Neural cell (in vitro differentiated cells): Measurements from ENCODE around the gene C19orf73. TPM values are rescaled to one million over a fixed set of nuclear protein-coding genes. Genes with fewer than 3 reads are reported as not detected.

Source experiments
- H2AFZ ChIP-seq: fragments of 200-600, 300-800 bp; sonication (generic), shearing (Covaris generic); 2 replicates; pipeline ENCODE4 v1.6.0; 2014; ENCODE audit warnings: low read depth, mild to moderate bottlenecking, antibody characterized with exemption, low read length, moderate library complexity
- H3F3A ChIP-seq: fragments of 200-600 bp; shearing (Covaris generic); 2 replicates; pipeline ENCODE4 v1.6.1; 2016; ENCODE audit warnings: mild to moderate bottlenecking, moderate library complexity, mixed read lengths, antibody characterized with exemption, low read length; ENCODE audit not compliant: insufficient read depth, poor library complexity, severe bottlenecking
- H3K27ac ChIP-seq: fragments of 200-600, 300-800 bp; sonication (generic), shearing (Covaris generic); 2 replicates; pipeline ENCODE4 v1.5.1; 2014; ENCODE audit warnings: mild to moderate bottlenecking, low read length, moderate library complexity
- H3K27me3 ChIP-seq: fragments of 300-800, 200-600 bp; sonication (generic), shearing (Covaris generic); 2 replicates; pipeline ENCODE4 v1.6.0; 2014; ENCODE audit warnings: mild to moderate bottlenecking, low read depth, low read length, moderate library complexity; ENCODE audit not compliant: insufficient read depth
- H3K36me3 ChIP-seq: fragments of 300-800, 200-600 bp; sonication (generic), shearing (Covaris generic); 2 replicates; pipeline ENCODE4 v1.5.1; 2014; ENCODE audit warnings: mild to moderate bottlenecking, antibody characterized with exemption, low read length, moderate library complexity; ENCODE audit not compliant: insufficient read depth
- H3K4me2 ChIP-seq: fragments of 300-800, 200-600 bp; sonication (generic), shearing (Covaris generic); 2 replicates; pipeline ENCODE4 v1.6.0; 2014; ENCODE audit warnings: mild to moderate bottlenecking, low read length
- H3K4me3 ChIP-seq: fragments of 300-800, 200-600 bp; sonication (generic), shearing (Covaris generic); 2 replicates; pipeline ENCODE4 v1.5.1; 2014; ENCODE audit warnings: mild to moderate bottlenecking, low read length, moderate library complexity
- H3K79me2 ChIP-seq: fragments of 200-600 bp; shearing (Covaris generic); replicated peaks from 2 replicates; pipeline ENCODE4 v1.6.0; 2014; ENCODE audit warnings: mild to moderate bottlenecking, low read length, moderate library complexity; ENCODE audit not compliant: insufficient read depth
- H3K9ac ChIP-seq: fragments of 300-800, 200-600 bp; sonication (generic), shearing (Covaris generic); 2 replicates; pipeline ENCODE4 v1.6.1; 2016; ENCODE audit warnings: mild to moderate bottlenecking, low read length, mixed read lengths
- H3K9me2 ChIP-seq: fragments of 200-600 bp; shearing (Covaris generic); 2 replicates; pipeline ENCODE4 v1.6.1; 2016; ENCODE audit warnings: mild to moderate bottlenecking, low read length, mixed read lengths; ENCODE audit not compliant: insufficient read depth
- H3K9me3 ChIP-seq: fragments of 200-600, 300-800 bp; sonication (generic), shearing (Covaris generic); 2 replicates; pipeline ENCODE4 v1.6.1; 2016; ENCODE audit warnings: mild to moderate bottlenecking, mixed run types, low read length, moderate library complexity, mixed read lengths
- H4K20me1 ChIP-seq: fragments of 200-600 bp; shearing (Covaris generic); 2 replicates; pipeline ENCODE4 v1.6.1; 2016; ENCODE audit warnings: mild to moderate bottlenecking, mixed run types; ENCODE audit not compliant: insufficient read depth
- EP300 ChIP-seq: fragments of 450-650 bp; conservative IDR thresholded peaks from 2 replicates; pipeline ENCODE4 v1.6.1; 2014; ENCODE audit warnings: antibody characterized with exemption, mild to moderate bottlenecking, moderate library complexity; ENCODE audit not compliant: poor library complexity, severe bottlenecking
- EZH2 ChIP-seq: fragments of 200-600, 300-800 bp; shearing (Covaris generic), sonication (generic); IDR thresholded peaks from 2 replicates; pipeline ENCODE4 v1.6.1; 2014; ENCODE audit warnings: antibody characterized with exemption, low read length, borderline replicate concordance, mild to moderate bottlenecking; ENCODE audit not compliant: insufficient read depth, poor library complexity, severe bottlenecking
- MXI1 ChIP-seq: fragments of 450-650 bp; conservative IDR thresholded peaks from 2 replicates; pipeline ENCODE4 v1.6.1; 2014; ENCODE audit warnings: antibody characterized with exemption, mild to moderate bottlenecking; ENCODE audit not compliant: poor library complexity, severe bottlenecking
- POLR2AphosphoS5 ChIP-seq: IDR thresholded peaks from 2 replicates; pipeline ENCODE4 v1.6.1; 2012
- RAD21 ChIP-seq: fragments of 450-650 bp; conservative IDR thresholded peaks from 2 replicates; pipeline ENCODE4 v1.6.1; 2014; ENCODE audit warnings: antibody characterized with exemption, mild to moderate bottlenecking, moderate library complexity
- REST ChIP-seq: IDR thresholded peaks from 2 replicates; pipeline ENCODE4 v1.6.1; 2012; ENCODE audit warnings: borderline replicate concordance
- SMC3 ChIP-seq: fragments of 450-650 bp; conservative IDR thresholded peaks from 2 replicates; pipeline ENCODE4 v1.6.1; 2014; ENCODE audit warnings: antibody characterized with exemption, mild to moderate bottlenecking, moderate library complexity; ENCODE audit not compliant: poor library complexity
- TAF1 ChIP-seq: IDR thresholded peaks from 2 replicates; pipeline ENCODE4 v1.6.1; 2012; ENCODE audit warnings: low read depth
- polyA plus RNA-seq: library from polyadenylated mRNA; depleted of rRNA; stranded (reverse); fragments of >200 nt; gene quantifications from 2 replicates; pipeline ENCODE4 v1.2.3, GENCODE V29; 2014
- TF ChIP-seq, protein P1 (sequence below): fragments of 450-650 bp; IDR thresholded peaks from 2 replicates; pipeline ENCODE4 v1.5.1; 2014; ENCODE audit warnings: antibody characterized with exemption, mild to moderate bottlenecking, moderate library complexity; ENCODE audit not compliant: poor library complexity, severe bottlenecking

Gene C19orf73
- polyA plus RNA-seq, 1 donor from 2014 or later = 8.4 TPM

DNA sequence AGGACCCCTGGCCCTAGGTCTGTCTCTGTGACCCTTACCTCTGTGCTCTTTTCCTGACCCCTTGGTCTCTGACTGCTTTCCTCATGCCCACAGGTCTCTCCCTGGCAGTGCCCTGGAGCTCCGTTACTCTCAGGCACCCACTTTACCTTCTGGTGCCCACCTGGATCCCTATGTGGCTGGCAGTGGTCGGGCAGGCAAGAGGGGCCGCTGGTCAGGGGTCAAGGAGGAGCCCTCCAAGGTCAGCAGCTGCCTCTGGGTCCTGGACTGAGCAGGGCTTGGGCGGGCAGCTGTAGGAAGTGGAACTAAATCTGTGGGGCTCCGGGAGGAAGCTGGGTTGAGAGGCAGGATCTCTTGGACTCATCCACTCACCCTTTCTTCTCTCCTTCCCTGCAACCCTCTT, 16.7 kb upstream of the C19orf73 start:
- H3K36me3 ChIP-seq = peaks cover 11% of the 10 kb centered on the region
- H3F3A ChIP-seq = no peaks in the 10 kb centered on the region
- H2AFZ ChIP-seq = no peak overlapping the region
- no peaks in the 10 kb centered on the region for H4K20me1 ChIP-seq
- H3K79me2 ChIP-seq = no peaks in the 10 kb centered on the region
- no peaks in the 10 kb centered on the region for H3K9me3 ChIP-seq
- no peaks in the 10 kb centered on the region for H3K27me3 ChIP-seq
- H3K9ac ChIP-seq = no peak overlapping the region
- TF ChIP-seq MXI1 (no peak), TAF1 (no peak), EP300 (no peak), SMC3 (no peak), EZH2 (no peak), REST (no peak), POLR2AphosphoS5 (no peak)
- TF ChIP-seq, protein P1, sequence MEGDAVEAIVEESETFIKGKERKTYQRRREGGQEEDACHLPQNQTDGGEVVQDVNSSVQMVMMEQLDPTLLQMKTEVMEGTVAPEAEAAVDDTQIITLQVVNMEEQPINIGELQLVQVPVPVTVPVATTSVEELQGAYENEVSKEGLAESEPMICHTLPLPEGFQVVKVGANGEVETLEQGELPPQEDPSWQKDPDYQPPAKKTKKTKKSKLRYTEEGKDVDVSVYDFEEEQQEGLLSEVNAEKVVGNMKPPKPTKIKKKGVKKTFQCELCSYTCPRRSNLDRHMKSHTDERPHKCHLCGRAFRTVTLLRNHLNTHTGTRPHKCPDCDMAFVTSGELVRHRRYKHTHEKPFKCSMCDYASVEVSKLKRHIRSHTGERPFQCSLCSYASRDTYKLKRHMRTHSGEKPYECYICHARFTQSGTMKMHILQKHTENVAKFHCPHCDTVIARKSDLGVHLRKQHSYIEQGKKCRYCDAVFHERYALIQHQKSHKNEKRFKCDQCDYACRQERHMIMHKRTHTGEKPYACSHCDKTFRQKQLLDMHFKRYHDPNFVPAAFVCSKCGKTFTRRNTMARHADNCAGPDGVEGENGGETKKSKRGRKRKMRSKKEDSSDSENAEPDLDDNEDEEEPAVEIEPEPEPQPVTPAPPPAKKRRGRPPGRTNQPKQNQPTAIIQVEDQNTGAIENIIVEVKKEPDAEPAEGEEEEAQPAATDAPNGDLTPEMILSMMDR = no peak
- H3K27ac ChIP-seq = no peak overlapping the region
- H3K4me3 ChIP-seq = no peak overlapping the region
- no peaks in the 10 kb centered on the region for H3K9me2 ChIP-seq
- H3K4me2 ChIP-seq = no peak overlapping the region

- H3F3A ChIP-seq = no peaks in the 10 kb centered on the region
- no peaks in the 10 kb centered on the region for H4K20me1 ChIP-seq
- H3K4me2 ChIP-seq = no peak overlapping the region
- no peaks in the 10 kb centered on the region for H3K27me3 ChIP-seq
- peaks cover 11% of the 10 kb centered on the region for H3K36me3 ChIP-seq
- no peak overlapping the region for H3K9ac ChIP-seq
- no peaks in the 10 kb centered on the region for H3K79me2 ChIP-seq
- TF ChIP-seq MXI1 = no peak
- TF ChIP-seq SMC3 = no peak
- TF ChIP-seq, protein P1 = no peak
- TF ChIP-seq EP300 = no peak
- TF ChIP-seq POLR2AphosphoS5 = no peak
- no peak for TF ChIP-seq REST
- no peak for TF ChIP-seq EZH2
- no peak for TF ChIP-seq TAF1
- no peak for TF ChIP-seq RAD21
- H3K4me3 ChIP-seq = no peak overlapping the region
- H3K9me2 ChIP-seq = no peaks in the 10 kb centered on the region
- H3K27ac ChIP-seq = no peak overlapping the region
- H2AFZ ChIP-seq = no peak overlapping the region
- no peaks in the 10 kb centered on the region for H3K9me3 ChIP-seq
Measured at GRCh38 chr19:49133621-49134454, 14.9 kb upstream of the C19orf73 start.
